ENCODE measurements around the gene MRPS9.
A peak's percentile ranks its signal among the peaks of the same experiment; 100 is the strongest.

Gene MRPS9

GRCh38 chr2:105037572-105038382 lies at the start of gene MRPS9:
MRPS9 (plus strand) TSS chr2:105038069; CDS start chr2:105038093, 24 bp downstream.
- peak; percentile 98 for DNase-seq

- DNase-seq, result no peak
Observed at GRCh38 chr2:105005181-105005951, 32.5 kb upstream of the MRPS9 start.

GRCh38 chr2:105007367-105007766 lies 30.5 kb upstream of the MRPS9 start:
- no peak for DNase-seq

GRCh38 chr2:105032476-105032875 lies 5.4 kb upstream of the MRPS9 start:
- DNase-seq, result no peak

- no peak for DNase-seq
Observed at GRCh38 chr2:105034170-105034569, 3.7 kb upstream of the MRPS9 start.

GRCh38 chr2:105038383-105039061 lies 653 bp downstream of the MRPS9 start:
- no peak for DNase-seq

GRCh38 chr2:105039559-105039958 lies 1.7 kb downstream of the MRPS9 start:
- DNase-seq, result no peak

- DNase-seq, result no peak
Observed at GRCh38 chr2:105042189-105042588, 4.3 kb downstream of the MRPS9 start.

- DNase-seq, result no peak
Observed at GRCh38 chr2:105052773-105053172, 14.9 kb downstream of the MRPS9 start.

- no peak for DNase-seq
Observed at GRCh38 chr2:105055613-105056012, 17.7 kb downstream of the MRPS9 start.

GRCh38 chr2:105056245-105056644 lies 18.4 kb downstream of the MRPS9 start:
- DNase-seq, result no peak

GRCh38 chr2:105057005-105057404 lies 19.1 kb downstream of the MRPS9 start:
- DNase-seq, result no peak

- no peak for DNase-seq
Observed at GRCh38 chr2:105061560-105061959, 23.7 kb downstream of the MRPS9 start.

GRCh38 chr2:105062158-105062557 lies 24.3 kb downstream of the MRPS9 start:
- no peak for DNase-seq

GRCh38 chr2:105068387-105068786 lies 30.5 kb downstream of the MRPS9 start:
- no peak for DNase-seq

- DNase-seq, result no peak
Observed at GRCh38 chr2:105068875-105069274, 31.0 kb downstream of the MRPS9 start.

GRCh38 chr2:105070010-105070865 lies 32.4 kb downstream of the MRPS9 start:
- DNase-seq, result no peak

GRCh38 chr2:105071379-105071778 lies 33.5 kb downstream of the MRPS9 start:
- peak in 1 of 2 donors; percentile 7 for DNase-seq

- DNase-seq, result peak; percentile 4 to 18
Observed at GRCh38 chr2:105072039-105072438, 34.2 kb downstream of the MRPS9 start.

GRCh38 chr2:105073591-105073990 lies 35.7 kb downstream of the MRPS9 start:
- no peak for DNase-seq

- no peak for DNase-seq
Observed at GRCh38 chr2:105076121-105076520, 38.3 kb downstream of the MRPS9 start.

GRCh38 chr2:105078906-105079495 lies 41.1 kb downstream of the MRPS9 start:
- no peak for DNase-seq

All from CD4-positive, alpha-beta T cell treated with Interferon alpha-2 for 1 hour (primary cell).